GM21619 (cell line): ENCODE data around the gene HLA-A.
"Not testable (repeated sequence)": the region's sequence is repeated elsewhere in the genome, so short reads cannot be mapped to it uniquely, and the experiment has no call there.

ENCODE experiments used
- ATAC-seq: cut with Tn5 transposase; IDR thresholded peaks from one replicate; pipeline ENCODE4 v1.9.1; 2021; ENCODE audit not compliant: unreplicated experiment

The HLA-A gene

GRCh38 chr6:29958921-29959320 is 16.6 kb downstream of the HLA-A start:
- ATAC-seq = no peak

DNA sequence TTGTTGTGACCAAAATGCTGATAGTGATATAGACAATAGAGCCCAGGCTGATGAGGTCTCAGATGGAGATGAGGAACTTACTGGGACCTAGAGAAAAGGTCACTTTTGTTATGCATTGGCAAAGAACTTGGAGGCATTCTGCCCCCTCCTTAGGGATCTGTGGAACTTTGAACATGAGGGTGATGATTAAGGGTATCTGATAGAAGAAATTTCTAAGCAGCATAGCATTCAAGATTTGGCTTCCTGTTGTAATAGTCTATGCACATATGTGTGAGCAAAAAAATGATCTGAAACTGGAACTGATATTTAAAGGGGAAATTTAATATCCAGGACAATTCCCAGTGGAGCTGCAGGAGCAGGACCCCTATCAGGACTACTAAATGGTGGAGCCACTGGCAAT is 17.1 kb downstream of the HLA-A start:
- ATAC-seq = no peak

- no peak for ATAC-seq
Measured at GRCh38 chr6:29961966-29962365, 19.6 kb downstream of the HLA-A start.

- ATAC-seq = not testable (repeated sequence)
Measured at GRCh38 chr6:29963697-29964096, 21.4 kb downstream of the HLA-A start.

DNA sequence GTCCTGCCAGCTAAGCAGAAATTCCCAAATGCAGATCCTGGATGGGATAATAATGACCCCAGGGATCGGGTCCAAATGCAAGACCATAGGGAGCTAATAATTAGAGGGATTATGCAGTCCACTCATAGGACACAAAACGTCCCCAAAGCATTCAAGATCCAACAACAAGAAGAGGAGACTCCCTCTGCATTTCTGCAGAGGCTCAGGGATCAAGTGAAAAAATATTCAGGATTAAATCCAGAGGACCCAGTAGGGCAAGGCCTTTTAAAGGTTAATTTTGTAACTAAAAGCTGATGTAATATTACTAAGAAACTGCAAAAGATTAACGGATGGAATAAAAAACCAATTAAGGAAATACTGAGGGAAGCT is 22.2 kb downstream of the HLA-A start:
- ATAC-seq = no peak

GRCh38 chr6:29964887-29965562 is 22.7 kb downstream of the HLA-A start:
- ATAC-seq = peak; percentile 95

GRCh38 chr6:29965563-29965872 is 23.2 kb downstream of the HLA-A start:
- ATAC-seq = no peak

- ATAC-seq = no peak
Measured at GRCh38 chr6:29965873-29966601, 23.7 kb downstream of the HLA-A start.

DNA sequence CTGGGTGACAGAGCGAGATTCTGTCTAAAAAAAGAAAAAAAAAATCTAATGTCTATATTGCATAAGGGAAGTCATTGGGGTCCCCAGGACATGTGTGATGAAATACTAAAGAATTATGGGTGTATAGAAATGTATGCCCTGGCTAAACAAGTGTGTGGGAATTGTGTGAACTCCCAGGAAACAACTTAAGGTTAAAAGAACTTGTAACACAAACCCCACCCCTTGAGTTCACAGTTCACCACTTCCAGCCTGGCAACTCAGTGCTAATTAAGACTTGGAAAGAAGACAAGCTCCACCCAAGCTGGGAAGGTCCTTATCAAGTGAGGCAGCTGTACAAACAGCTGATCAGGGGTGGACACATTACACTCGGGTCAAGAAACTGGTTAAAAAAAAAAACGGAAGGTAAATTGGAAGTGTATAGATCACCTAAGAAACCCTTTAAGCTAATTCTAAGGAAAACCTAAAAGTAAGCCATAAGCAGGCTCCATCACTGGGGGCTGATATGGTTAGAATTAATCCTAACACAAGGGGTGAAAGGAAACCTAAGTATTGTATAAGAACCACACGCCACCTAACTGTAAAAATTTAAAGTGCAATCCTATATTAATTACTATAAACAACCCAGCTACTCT is 25.2 kb downstream of the HLA-A start:
- ATAC-seq = no peak

GRCh38 chr6:29968130-29968529 is 25.8 kb downstream of the HLA-A start:
- no peak for ATAC-seq

DNA sequence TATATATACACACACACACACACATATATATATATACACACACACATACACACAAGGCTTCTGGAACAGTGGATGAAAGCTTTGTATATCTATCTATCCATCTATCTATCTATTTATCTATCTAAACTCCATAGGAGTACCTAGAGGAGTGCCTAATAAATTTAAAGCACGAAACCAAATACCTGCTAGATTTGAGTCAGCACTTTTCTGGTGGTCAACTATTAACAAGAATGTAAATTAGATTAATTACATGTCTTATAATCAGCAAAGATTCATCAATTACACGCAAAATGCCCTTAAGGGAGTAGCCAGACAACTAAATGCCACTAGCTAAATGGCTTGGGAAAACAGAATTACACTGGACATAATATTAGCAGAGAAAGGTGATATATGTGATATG is 26.6 kb downstream of the HLA-A start:
- ATAC-seq = no peak

DNA sequence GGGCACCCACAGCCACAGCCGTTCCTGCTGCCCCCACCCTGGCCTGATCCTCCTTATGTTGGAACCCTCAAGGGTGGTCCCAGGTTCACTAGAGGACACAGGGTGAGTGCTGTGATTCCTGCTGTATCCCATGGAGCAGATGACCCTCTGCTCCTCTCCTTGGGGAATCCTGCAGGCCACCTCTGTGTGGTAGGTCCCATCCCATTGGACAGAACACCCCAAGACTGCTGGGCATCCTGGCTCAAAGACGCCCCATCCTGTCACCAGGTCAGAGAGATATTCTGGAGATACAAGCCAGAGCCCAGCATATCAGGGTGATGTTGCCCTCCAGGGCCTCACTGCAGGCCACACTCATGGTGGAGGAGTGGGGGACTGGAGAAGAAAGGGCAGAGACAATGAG is 28.4 kb downstream of the HLA-A start:
- no peak for ATAC-seq

DNA sequence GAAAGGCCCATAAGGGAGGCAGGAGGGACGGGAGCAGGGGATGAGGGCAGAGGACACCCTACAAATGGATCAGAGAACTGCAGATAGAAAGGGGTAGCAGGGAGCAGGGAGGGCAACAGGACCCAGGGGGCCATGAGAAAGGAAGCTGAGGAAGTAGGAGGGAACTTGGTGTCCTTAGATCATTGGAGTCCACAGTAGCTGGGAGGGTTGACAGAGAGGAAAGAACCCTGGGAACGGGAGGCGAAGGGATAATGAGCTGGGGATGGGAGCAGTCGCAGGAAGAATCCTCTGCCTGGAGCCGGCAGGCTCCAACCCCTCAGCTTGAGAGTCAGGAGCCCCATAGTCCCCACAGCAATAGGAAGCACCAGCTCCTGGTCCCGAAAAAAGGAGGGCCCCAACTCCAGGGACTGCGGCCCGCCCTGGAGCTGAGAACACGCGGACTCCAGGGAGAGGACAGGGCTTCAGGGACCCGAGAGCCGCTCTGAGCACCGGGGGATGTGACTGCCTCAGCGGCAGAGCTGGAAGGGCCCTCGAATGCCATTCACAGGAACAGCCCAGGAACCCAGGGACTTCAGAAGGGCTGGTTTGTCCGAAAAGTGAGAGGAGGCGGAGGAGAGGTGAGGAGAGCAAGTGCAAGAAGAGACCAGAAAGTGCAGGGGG is 32.7 kb downstream of the HLA-A start:
- ATAC-seq = no peak

- ATAC-seq = no peak
Measured at GRCh38 chr6:29975561-29975907, 33.2 kb downstream of the HLA-A start.

- ATAC-seq = no peak
Measured at GRCh38 chr6:29976253-29976587, 33.9 kb downstream of the HLA-A start.

DNA sequence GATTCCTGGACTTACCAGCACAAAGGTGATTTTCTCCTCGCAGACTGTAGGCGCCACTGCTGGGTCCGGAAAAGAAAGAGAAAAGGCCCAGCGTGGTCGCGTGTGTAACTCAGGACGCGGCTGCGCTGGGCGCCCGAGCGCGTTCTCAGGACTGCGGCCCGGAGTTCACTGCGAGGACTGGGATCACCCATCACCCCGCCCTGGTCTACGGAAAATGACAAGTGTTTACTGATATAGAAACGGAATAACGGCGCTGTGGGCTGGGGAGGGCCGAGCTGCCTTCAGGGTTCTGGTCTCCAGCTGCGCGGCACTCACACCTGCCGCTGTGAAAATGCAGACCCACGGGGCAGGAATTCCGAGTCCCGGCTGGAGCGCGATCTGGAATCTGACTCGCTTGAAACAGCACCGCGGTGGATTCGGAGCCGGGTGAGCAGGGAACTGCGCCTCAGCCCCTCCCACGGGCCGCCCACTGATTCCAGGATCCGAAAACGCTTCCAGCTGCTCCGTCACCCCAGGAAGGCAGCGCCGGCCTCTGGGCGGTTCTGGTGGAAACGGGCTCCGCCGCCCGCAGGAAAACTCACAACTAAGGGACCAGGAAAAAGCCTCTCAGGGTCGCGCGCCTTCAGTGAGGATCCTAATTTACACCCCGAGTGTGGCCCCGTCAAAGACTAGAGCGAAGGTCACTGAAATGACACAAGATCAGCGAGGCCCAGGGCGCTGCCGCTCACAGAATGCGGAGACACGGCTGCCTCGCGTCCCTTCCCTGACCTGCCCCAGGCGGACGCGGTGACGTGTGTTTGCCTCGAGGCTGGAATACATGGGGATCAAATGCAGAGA is 34.5 kb downstream of the HLA-A start:
- no peak for ATAC-seq

- ATAC-seq = no peak
Measured at GRCh38 chr6:29977425-29977727, 35.0 kb downstream of the HLA-A start.

DNA sequence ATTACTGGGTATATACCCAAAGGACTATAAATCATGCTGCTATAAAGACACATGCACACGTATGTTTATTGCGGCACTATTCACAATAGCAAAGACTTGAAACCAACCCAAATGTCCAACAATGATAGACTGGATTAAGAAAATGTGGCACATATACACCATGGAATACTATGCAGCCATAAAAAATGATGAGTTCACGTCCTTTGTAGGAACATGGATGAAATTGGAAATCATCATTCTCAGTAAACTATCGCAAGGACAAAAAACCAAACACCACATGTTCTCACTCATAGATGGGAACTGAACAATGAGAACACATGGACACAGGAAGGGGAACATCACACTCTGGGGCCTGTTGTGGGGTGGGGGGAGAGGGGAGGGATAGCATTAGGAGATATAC is 37.7 kb downstream of the HLA-A start:
- ATAC-seq = not testable (repeated sequence)

DNA sequence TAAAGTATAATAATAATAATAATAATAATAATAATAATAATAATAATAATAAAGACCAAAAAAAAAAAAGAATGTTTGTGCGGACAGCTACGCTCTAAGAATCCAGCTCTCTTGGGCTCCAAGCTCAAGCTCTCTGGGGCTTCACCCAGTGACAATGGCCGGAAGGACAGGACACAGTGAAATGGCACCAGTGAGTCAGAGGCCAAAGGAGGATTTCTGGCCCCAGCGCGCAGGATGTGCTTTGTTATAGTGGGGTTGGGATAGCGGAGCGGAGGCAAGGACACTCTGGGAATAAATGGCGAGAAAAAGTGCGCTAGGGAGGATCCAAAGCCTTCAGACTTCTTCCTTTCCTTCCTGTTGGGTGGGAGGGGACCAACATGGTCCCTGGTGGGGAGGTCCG is 38.2 kb downstream of the HLA-A start:
- ATAC-seq = no peak

GRCh38 chr6:29981211-29981812 is 39.0 kb downstream of the HLA-A start:
- no peak for ATAC-seq

DNA sequence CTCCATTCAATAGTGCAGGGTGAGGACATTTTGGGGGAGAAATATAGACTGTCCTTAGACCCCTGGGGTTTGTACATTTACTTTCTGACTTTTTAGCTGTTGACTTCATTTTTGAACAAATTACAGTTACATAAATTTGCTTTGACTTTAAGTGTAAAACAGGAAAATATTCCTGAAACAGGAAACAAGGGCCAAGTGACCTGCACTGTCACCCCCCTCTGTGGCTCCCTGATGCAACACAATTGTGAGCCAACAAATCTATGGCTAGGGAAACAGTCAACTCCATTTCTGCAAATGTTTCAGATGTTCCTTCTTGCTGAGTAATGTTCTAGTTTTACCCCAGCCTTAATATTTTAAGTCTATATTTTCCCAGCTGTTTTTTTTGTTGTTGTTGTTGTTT is 39.8 kb downstream of the HLA-A start:
- ATAC-seq = no peak
